KBM-7 (cell line): Measurements from ENCODE around the gene RPL39L.

Experiments
- DNase-seq: peaks from one replicate; pipeline ENCODE4 v3.0.0-alpha.2; 2015
- in situ Hi-C: fragments of 300-500 bp; cut with MboI; formaldehyde crosslinking; loops from 2 replicates; pipeline ENCODE4 v1.14.3; 2020; ENCODE audit warnings: low sequenced_read_pairs, low pct_unique_long_range_greater_than_20kb, mixed read lengths

The RPL39L gene

DNA sequence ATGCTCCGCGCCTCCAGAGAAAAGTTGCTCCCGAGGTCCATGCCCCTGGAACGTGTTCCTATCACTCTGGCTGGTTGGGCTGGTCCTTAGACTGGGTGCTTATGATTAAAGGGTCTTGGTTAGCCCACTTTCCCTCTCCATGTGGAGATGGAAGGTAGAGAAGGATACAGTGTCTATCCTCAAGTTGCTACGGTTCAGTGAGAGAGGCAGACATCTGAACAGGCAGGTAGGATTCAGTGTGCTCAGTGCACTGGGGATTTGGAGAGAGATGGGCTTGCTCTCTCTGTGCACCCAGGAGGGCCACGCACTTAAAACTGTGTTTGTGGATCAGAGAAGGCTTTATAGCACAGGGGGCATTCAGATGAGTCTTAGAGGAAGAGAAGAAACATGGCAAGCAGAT lies 63.0 kb downstream of the RPL39L start:
- in situ Hi-C loops: no loop called here
- DNase-seq: no peak

DNA sequence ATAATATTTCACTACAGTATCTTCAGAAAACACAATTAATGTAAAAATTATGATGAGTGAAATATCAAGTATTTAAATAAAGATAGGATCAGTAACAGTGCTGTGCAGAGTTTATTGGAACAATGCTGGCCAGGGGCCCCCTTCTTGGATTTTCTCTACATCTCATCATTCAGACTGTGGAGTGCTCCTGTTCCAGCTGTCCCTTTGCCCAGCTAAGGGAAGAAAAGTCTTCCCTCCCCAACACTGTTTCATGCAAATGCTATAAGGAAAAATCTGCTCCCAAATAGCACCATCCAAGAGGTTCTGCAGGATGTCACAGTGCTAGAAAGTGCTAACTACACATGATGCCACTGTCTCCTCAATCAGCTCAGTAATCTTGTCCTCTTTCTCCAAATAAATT lies 64.5 kb downstream of the RPL39L start:
- in situ Hi-C loops: no loop called here

DNA sequence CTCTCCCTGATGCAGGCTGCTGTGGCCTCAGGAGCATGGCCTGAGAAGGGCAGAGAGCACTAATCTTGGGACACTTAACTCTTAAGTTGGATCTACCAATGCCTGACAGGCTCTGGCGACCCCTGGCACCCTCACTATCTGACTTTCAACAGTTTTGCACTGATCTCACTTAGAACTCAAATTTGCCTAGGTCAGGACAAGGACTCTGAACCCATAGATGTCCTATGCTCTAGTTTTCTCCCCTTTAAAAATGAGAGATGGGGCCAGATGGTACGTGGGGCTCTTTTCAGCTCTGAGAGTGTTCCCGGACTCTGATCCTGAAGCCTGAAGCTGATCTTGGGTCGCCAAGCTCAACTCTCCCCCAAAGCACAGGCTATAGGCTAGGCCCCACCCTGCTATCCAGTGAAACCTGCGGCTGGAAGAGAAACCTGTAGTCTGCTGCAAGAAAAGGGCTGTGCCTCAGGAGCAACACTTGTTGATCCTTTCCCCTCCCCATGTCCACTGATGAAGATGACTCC lies 65.7 kb downstream of the RPL39L start:
- in situ Hi-C loops: no loop called here
- no peak for DNase-seq

More for the DNA sequence above, 64.5 kb downstream of the RPL39L start:
- no peak for DNase-seq

DNA sequence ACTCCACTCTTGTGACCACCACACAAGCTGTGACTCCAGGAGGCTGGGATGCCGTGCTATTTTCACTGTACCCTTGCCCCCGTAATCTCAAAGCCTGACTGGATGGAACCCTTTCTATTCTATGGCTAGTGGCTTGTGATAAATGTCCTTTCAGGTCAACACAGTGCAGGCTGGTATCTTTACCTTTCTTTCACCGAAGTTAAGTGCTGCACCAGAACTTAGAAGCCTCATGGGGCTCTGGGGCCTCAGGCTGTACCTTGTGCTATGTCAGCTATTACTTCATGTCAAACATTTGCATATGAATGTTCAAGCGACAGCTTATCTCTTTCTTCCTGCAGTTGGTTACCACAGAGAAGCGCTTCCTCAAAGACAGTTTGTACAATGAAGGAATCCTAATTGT lies 66.8 kb downstream of the RPL39L start:
- DNase-seq: no peak
- in situ Hi-C loops: no loop called here

DNA sequence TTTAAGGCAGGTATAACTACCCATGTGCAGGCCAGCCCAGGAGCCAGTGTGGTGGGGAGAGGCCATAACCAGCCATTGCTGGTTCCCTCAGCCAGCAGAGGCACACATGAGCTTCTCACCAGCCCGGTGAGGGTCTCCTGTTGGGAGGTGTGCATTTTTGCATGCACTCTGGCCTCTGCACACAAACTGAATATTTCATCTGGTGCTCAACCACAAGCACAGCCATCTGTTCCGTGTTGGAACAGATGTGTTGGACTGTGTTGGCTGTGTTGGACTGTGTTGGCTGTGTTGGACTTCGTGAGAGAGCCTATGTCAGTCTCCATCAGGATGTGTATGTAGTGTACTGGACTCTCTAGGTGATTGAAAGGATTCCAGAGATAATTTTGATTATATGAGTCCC lies 67.2 kb downstream of the RPL39L start:
- in situ Hi-C loops: no loop called here
- DNase-seq: no peak
